Stimulated activated CD8-positive, alpha-beta memory T cell treated with anti-CD3 and anti-CD28 coated beads, Interleukin-15, amount 100 ng/mL, for 48 hours (primary cell): ENCODE results near the gene CHMP4A.

ENCODE experiments used
- DNase-seq, 2 donors: peaks; one replicate each; pipeline ENCODE4 v3.0.0-alpha.2; 2020; ENCODE audit warnings: low read depth in 2 of 2

Gene CHMP4A

DNA sequence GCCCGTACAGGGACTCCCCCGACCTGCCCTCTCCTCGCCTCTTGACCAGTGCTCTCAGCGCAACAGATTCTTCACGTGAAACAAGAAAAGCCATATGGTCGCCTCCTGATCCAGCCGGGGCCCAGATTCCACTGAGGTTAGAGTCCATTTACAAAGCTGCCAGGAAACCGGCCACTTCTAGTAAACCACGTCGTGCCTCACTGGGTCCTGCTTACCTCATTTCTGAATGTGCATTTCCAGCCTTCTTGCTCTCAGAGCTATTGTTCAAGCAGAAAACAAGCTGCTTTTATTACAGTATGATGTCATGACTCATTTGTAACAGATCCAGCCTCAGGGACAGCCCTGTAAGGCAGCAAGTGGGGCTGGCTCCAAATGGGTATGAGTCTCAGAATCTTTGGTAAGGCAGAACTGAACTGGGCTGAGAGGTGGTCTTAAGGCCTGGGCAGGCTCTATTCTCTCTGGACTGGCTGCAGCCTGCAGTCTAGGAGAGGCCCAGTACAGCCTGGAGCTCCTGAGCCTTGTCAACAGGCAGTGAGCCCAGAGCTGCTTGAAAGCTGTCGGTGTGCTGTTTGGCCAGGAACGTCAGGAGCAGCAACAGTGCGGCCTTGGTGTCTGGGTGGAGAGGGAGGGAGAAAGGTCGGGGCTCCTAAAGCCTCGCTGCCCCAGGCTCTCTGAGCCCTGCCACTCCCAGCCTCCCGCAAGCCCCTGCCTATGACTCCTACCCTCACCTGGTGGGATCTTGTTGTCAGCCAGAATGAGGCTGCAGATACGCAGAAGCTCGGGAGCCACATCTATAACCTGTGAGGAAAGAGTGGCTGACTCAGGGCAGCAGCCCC lies 33.1 kb downstream of the CHMP4A start:
- DNase-seq = no peak

DNA sequence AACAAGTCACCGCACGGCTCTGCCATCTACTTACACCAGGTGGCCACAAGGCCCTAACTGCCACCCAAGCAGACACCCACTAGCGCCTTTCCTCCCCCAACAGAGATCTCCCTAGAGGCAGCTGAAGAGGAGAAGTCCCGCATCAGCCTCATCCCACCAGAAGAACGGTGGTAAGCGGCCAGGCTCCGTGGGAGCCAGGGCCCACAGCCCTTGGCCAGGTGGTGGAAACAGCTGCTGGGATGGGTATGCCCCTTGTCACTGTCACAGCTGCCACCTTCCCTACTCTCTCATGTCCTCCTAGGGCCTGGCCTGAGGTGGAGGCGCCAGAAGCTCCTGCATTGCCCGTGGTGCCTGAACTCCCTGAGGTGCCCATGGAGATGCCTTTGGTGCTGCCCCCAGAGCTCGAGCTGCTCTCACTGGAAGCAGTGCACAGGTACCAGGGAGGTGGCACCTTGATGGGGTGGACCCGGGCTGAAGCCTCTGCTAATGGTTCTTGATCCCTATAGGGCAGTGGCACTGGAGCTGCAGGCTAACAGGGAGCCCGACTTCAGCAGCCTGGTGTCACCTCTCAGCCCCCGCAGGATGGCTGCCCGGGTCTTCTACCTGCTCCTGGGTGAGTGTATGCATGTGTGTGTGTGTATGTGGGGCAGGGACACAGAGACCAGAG lies 33.9 kb downstream of the CHMP4A start:
- DNase-seq = no peak

DNA sequence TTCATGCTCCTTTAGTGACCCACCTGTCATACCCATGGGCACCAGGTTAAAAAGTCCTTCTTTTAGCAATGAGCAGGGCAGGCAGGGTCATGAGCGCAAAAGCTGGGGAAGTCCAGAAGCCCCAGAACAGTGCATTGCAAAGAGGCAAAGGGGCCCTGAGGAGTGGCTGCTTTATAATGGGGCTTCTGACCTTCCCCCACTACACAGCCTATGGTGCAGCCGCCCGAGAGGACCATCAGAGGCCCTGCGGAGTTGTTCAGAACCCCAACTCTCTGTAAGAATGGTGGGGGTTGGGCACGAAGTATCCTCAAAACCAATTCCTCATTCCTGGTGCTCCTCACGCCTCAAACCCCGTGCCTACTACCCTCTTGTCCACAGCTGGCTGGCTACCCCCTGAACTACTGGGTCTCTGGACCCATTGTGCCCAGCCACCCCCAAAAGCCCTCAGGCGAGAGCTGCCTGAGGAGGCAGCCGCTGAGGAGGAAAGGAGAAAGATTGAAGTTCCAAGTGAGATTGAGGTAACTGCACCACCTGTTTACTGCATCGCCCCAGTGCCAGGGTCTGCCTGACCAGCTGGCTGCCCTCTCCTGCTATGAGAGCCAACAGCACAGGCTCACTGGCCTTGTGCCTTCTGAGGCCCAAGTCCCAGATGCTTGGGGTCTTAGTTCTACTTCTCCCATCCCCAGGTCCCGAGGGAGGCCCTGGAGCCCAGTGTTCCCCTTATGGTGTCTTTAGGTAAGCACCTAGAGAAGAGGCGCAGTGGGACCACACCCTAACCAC lies 34.7 kb downstream of the CHMP4A start:
- DNase-seq = no peak

DNA sequence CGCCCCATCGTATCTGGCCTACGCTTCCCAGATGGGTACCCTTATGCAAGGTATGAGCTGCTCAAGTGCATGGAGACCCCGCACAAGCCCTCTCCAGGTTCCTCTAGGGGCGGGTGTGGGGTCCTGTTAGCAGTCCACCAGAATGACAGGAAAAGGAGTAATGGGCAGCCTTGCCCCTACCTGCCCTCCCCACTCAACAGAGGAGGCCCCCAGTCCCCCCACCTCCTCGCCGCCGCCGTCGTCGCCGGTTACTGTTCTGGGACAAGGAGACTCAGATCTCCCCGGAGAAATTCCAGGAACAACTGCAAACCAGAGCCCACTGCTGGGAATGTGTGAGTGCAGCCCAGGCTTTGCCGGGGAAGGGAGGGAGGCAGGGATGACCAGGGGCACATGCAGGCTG lies 35.4 kb downstream of the CHMP4A start:
- DNase-seq = no peak

DNA sequence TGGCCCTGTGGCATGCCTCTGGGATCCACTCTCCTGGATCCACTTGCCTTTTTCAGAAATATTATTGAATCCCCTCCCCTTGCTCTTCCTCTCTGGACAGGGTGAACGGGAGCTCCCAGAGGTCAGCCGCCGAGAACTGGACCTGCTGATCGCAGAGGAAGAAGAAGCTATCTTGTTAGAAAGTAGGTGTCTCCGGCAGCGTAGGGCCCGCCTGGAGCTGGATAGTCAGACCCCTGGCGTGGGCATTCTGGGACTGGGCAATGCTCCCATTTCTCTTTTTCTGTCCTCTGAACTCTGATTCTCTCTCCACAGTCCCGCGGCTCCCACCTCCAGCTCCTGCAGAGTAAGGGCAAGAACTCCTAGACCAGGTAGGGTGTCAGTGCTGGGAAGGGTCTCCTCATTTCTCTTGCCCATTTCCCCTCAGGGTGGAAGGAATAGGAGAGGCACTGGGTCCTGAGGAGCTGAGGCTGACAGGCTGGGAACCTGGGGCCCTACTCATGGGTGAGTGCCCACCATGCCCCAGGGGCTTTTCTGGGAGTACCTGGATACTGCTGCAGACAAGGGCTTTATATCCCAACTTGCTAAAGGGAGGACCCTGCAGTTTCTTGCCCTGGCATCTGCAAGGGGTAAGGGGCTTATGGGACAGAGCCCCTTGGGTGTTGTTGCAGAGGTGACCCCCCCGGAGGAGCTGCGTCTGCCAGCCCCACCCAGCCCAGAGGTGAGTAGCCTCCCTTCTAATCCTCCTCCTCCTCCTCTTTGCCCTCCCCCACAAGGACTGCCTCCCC lies 36.1 kb downstream of the CHMP4A start:
- no peak for DNase-seq

DNA sequence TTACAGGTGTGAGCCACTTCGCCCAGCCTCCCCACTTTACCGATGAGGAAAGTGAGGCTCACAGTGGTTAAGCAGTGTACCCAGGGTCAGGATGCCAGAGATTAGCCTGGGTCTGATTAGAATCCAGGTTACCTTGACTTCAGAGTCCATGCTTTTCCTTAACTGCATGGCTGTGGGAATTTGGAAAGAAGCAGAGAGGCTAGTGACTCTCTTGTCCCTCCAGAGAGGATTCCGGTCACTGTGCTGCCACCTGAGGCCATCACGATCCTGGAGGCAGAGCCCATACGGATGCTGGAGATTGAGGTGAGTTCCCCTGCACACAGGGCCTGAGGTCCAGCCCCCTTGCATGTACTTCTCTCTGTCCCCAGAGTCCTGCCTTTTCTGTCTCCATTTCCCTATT lies 36.7 kb downstream of the CHMP4A start:
- DNase-seq = no peak

DNA sequence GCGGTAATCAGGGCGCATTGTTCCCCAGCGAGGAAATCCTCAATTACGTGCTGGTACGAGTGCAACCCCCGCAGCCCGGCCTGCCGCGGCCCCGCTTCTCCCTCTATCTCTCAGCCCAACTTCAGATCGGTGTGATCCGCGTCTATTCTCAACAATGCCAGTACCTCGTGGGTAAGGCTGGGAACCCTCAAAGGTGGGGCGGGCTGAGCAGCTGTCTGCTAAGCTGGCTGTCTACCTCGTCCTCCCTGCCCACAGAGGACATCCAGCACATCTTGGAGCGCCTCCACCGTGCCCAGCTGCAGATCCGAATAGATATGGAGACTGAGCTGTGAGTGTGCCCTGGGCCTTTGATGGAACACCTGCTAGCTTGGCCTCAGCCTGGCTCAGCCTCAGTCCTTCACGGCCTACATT lies 40.4 kb downstream of the CHMP4A start:
- no peak for DNase-seq

GRCh38 chr14:24172261-24172860 lies 40.9 kb downstream of the CHMP4A start:
- no peak for DNase-seq

DNA sequence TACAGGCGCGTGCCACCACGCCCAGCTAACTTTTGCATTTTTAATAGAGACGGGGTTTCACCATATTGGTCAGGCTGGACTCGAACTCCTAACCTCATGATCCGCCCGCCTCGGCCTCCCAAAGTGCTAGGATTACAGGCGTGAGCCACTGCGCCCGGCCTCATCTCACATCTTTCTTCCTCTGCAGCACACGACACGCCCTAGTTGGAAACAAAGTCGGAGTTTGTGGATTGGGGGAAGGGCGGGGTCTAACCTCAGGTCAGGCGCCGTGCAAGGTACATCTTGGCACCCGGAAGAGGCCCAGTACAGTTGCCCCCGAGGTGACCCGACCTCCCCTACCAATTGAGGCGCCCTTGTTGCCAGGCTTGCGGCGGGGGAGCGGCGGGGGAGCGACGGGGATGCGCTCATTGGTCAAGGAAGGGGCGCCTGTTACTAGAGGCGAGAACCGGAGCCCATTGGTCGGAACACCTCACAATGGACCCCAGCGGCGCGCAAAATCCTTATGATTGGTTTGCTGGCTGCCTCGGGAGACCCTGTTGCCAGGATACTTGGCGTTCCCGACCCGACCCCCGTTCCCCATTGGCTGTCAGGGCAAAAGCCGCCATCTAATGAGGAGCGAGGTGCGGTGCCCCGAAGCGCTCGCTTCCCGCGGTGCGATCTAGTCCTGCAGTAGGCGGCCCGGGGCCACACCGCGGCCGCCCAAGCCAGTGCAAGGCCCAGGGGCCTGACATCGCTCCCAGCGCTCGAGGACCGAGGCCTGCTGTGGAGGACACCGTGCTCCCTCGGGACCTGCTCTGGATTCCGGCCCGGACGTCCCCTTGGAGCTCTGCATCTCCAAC lies 41.6 kb downstream of the CHMP4A start, which contains the start of gene REC8:
TSS of gene REC8 (plus strand) at position 659 of the 839 bp plus-strand sequence. CDS start 473 bp downstream, outside the sequence.
- DNase-seq = peak; percentile 58 to 79

DNA sequence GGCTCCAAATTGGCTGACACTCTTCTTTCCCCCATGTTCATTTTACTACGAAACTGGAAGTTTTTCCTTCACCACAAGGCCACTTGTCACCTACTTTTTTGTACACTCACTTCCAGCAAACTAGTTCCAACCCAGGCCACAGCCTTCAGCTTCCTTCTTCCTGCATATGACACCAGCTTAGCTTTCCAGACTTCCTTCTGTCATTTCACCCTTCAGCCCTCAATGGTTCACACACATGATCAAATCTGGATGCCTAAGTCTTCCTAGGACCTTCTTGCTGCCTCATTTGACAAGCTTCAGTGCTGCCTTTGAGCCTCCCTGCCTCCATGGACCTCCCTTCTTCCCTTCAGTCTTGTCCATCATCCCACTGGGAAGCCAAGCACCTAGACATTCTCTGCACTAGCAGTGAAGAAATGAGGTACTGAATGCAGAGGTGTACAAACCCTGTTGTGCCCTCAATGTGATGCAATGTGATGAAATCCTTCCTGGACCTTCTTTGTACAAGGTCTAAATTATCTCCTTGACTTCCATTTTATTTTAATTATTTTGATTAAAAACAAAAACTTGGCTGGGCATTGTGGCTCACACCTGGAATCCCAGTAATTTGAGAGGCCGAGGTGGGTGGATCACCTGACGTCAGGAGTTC lies 45.7 kb downstream of the CHMP4A start:
- DNase-seq = no peak

DNA sequence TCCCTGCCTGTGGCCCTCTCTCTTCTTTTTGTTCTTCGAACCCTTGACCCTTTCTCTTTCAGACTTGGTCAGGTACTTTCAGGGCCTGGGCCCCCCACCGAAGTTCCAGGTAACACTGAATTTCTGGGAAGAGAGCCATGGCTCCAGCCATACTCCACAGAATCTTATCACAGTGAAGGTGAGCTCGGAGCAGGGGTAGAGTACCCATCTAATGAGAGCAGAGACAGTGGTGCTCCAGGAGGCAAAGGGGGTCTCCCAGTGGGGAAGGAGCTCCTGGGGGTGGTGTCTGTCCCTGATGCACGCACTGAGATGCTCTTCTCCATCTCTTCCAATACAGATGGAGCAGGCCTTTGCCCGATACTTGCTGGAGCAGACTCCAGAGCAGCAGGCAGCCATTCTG lies 47.5 kb downstream of the CHMP4A start:
- no peak for DNase-seq

DNA sequence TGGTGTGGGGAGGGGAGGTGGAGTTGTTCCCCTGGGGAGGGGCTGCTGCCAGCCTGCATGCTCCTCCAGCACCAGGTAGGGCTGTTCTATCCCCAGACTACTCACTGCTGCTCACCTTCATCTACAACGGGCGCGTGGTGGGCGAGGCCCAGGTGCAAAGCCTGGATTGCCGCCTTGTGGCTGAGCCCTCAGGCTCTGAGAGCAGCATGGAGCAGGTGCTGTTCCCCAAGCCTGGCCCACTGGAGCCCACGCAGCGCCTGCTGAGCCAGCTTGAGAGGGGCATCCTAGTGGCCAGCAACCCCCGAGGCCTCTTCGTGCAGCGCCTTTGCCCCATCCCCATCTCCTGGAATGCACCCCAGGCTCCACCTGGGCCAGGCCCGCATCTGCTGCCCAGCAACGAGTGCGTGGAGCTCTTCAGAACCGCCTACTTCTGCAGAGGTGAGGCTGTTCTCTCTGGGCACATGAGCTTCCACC lies 48.7 kb downstream of the CHMP4A start:
- no peak for DNase-seq

DNA sequence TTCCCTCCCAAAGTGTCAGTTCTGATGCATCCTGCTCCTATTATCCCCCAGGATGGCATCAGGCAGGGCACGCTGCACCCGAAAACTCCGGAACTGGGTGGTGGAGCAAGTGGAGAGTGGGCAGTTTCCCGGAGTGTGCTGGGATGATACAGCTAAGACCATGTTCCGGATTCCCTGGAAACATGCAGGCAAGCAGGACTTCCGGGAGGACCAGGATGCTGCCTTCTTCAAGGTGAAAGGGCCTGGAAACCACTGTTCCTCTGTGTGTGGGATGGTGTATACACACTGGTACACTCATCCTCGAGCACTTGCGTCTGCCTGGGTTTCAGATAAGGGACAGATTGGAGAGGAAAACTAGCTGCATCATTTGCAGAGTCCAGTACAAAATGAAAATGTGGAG lies 51.2 kb downstream of the CHMP4A start:
- no peak for DNase-seq

DNA sequence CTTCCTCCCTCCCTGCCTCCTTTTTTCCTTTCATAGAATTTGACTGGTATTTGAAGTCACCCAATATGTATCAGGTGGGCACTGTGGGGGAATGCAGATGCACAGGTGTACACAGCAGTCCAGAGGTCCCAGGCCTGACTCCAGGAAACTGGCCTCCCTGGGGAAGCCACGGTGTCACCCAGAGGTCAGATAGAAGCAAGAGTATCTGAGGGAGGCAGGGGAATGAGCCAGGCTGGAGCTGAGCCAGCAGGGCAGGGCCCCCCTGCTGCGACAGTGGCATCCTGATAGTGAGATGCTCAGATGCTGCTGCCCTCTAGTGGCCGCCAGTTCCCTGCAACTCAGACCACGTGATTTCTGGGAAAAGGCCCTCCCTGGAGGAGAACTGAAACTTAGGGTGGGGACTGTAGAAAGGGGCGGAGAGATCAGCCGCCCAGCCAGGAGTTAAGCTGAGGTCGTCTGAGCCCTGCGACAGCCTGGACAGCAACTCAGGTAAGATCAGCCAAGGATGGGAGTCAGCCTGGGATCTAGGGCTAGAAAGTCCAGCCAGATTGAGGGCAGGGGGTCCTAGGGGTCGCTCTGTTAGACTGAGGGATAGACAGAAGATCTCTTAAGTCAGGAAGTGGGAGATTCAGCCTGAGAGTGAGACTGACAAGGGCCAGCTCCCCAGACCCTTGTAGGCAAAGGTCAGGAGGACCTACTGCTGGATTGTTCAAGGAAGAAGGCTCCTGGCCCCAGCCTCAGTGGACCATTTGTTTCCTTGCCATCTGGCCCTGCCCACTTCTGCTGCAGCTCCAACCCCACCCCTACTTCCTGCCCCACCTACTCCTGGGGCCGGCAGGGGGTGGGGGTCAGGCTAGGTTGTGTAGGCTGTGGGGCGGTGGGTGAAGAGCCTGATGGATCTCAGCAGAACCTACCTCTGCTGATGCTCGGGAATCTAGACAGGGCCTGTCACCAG lies 52.2 kb downstream of the CHMP4A start, which contains the start of gene IRF9:
TSS of gene IRF9 (plus strand) at position 416 of the 955 bp plus-strand sequence. CDS start 880 bp downstream, outside the sequence.
- peak; percentile 90 to 93 for DNase-seq

DNA sequence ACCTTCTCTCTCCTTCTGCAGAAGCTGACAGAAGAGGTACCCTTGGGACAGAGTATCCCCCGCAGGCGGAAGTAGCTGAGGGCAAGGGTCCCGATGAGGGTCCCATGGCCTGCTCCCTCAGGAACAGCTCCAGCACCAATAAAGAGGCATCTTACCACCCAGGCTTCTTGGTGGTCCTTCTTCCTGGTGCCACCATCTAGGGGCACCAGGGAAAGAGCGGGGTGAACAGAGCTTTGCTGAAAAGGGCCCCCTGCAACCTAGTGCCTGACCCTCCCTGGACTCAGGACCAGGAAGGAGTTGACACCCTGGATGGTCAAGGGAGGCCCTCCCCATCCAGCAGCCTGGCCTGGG lies 52.8 kb downstream of the CHMP4A start:
- DNase-seq = no peak

GRCh38 chr14:24159777-24160498 lies 53.4 kb downstream of the CHMP4A start:
- no peak for DNase-seq
